ENCODE measurements around the gene TSPAN11.

GRCh38 chr12:30939234-30939633, 12.7 kb downstream of the TSPAN11 start:
- TF ChIP-seq CTCF (IDR thresholded peaks at IDR 0.05) (no peak), POLR2A (IDR thresholded peaks at IDR 0.05) (no peak)
